Measurements from ENCODE around the gene PGLYRP1. TPM values are rescaled to one million over a fixed set of nuclear protein-coding genes. Genes with fewer than 3 reads are reported as not detected.

PGLYRP1 gene
- total RNA-seq, 2 experiments from 2014 or later = not detected

DNA sequence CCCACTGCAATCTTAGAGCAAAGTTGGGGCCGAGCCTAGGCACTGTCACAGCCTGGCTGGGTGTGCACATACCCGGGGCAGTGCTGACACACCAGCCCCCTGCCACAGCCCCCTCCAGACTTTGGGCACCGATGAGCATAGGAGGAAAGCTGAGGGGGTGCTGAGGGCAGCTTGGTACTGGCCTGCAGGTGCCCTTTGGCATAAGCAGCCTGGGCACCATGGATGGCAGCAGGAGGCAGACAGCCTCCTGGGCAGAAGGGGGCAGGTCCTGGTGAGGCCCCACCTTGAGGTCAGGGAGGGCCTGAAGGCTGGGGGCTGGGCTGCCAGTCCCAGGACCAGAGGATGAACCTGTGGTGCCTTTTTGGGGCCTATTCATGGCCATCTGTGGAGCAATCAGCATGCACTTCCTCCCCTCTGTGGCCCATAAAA, 9.8 kb upstream of the PGLYRP1 start:
- intact Hi-C loops (cut with micrococcal nuclease; ENCODE audit: unreplicated experiment) = no loop called here
- Histone ChIP-seq H2AFZ (ENCODE audit: low read length) (no peak overlapping the region), H3K4me2 (ENCODE audit: low read length) (no peak overlapping the region), H4K20me1 (ENCODE audit: insufficient read depth, low read length) (no peaks in the 10 kb centered on the region), H3K27ac (ENCODE audit: low read depth, low read length, poor library complexity, severe bottlenecking) (no peak overlapping the region), H3K9me2 (ENCODE audit: insufficient read depth, low read length) (no peaks in the 10 kb centered on the region), H3K36me3 (ENCODE audit: insufficient read depth, low read length) (peaks cover 3% of the 10 kb centered on the region; the same call in 1 of the 2 replicates), H3K4me3 (ENCODE audit: low read depth, low read length, poor library complexity, severe bottlenecking) (no peak overlapping the region), H3K79me2 (ENCODE audit: insufficient read depth, low read depth, low read length) (no peaks in the 10 kb centered on the region), H3K9me3 (ENCODE audit: low read length) (peaks cover 4% of the 10 kb centered on the region; the same call in 1 of the 2 replicates), H3K4me1 (ENCODE audit: insufficient read depth, low read length, poor library complexity, severe bottlenecking) (no peaks in the 10 kb centered on the region)
- ChIA-PET CTCF (ENCODE audit: unreplicated experiment) (no interaction called here), POLR2A (no interaction called here)
- BruUV-seq (replicated peaks) = no TSS peak
- DNase-seq (ENCODE audit: low spot score) = no peak
- no peak for TF ChIP-seq EZH2phosphoT487 (IDR thresholded peaks at IDR 0.05; ENCODE audit: borderline replicate concordance, low read depth, low read length)
- TF ChIP-seq, protein P1, sequence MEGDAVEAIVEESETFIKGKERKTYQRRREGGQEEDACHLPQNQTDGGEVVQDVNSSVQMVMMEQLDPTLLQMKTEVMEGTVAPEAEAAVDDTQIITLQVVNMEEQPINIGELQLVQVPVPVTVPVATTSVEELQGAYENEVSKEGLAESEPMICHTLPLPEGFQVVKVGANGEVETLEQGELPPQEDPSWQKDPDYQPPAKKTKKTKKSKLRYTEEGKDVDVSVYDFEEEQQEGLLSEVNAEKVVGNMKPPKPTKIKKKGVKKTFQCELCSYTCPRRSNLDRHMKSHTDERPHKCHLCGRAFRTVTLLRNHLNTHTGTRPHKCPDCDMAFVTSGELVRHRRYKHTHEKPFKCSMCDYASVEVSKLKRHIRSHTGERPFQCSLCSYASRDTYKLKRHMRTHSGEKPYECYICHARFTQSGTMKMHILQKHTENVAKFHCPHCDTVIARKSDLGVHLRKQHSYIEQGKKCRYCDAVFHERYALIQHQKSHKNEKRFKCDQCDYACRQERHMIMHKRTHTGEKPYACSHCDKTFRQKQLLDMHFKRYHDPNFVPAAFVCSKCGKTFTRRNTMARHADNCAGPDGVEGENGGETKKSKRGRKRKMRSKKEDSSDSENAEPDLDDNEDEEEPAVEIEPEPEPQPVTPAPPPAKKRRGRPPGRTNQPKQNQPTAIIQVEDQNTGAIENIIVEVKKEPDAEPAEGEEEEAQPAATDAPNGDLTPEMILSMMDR (conservative IDR thresholded peaks at IDR 0.05; ENCODE audit: low read length) = no peak

DNA sequence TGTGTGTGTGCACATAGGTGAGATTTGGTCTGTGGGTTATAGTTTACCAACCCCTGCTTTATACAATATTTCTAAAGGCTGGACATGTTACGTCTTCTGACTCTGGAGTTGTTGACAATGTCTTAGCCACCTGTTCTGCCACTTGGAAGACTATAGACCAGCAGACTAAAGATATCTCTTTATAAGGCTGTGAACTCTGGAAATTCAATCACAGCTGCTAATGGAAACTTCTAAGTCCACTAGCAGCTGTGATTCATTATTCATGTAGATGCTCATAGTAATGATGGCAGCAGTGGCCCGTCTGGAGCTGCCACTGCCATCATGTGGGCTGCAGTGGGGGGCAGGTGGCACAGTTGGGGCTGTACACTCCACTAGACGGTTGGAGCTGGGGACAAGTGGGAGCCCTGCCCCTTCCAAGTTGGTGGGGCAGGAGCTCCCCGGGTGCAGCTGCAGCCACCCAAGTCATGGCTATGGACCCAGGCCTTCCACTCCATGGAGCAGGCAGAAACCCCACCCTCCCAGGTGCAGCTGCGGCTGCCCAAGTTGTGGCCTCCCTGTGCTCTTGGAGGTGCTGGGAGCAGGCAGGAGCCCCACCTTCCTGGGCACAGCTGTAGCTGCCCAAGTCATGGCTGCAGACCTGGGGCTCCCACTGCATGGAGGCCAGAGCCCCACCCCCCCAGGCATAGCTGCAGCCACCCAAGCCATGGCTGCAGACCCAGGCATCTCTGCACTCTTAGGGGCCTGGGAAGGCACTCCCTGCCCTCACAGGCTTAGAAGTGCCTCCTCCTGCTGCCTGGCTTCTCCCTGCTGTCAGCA, 9.1 kb upstream of the PGLYRP1 start:
- Histone ChIP-seq H3K9me2 (ENCODE audit: insufficient read depth, low read length) (no peaks in the 10 kb centered on the region), H3K79me2 (ENCODE audit: insufficient read depth, low read depth, low read length) (no peaks in the 10 kb centered on the region), H4K20me1 (ENCODE audit: insufficient read depth, low read length) (no peaks in the 10 kb centered on the region), H3K27ac (ENCODE audit: low read depth, low read length, poor library complexity, severe bottlenecking) (no peak overlapping the region), H3K4me2 (ENCODE audit: low read length) (no peak overlapping the region), H3K9me3 (ENCODE audit: low read length) (peaks cover 4% of the 10 kb centered on the region; the same call in 1 of the 2 replicates), H2AFZ (ENCODE audit: low read length) (no peak overlapping the region), H3K4me3 (ENCODE audit: low read depth, low read length, poor library complexity, severe bottlenecking) (no peak overlapping the region), H3K36me3 (ENCODE audit: insufficient read depth, low read length) (peaks cover 3% of the 10 kb centered on the region; the same call in 1 of the 2 replicates), H3K4me1 (ENCODE audit: insufficient read depth, low read length, poor library complexity, severe bottlenecking) (no peaks in the 10 kb centered on the region)
- intact Hi-C loops (cut with micrococcal nuclease; ENCODE audit: unreplicated experiment) = no loop called here
- no TSS peak for BruUV-seq (replicated peaks)
- no peak for TF ChIP-seq EZH2phosphoT487 (IDR thresholded peaks at IDR 0.05; ENCODE audit: borderline replicate concordance, low read depth, low read length)
- ChIA-PET CTCF (ENCODE audit: unreplicated experiment) (interaction anchor here (0.5 kb wide), 1 partner anchor 1577 kb away, joined by 4 read pairs; no protein-coding TSS in a partner anchor), POLR2A (no interaction called here)
- DNase-seq (ENCODE audit: low spot score) = no peak

GRCh38 chr19:46030812-46031550, 8.1 kb upstream of the PGLYRP1 start:
- Histone ChIP-seq H3K79me2 (ENCODE audit: insufficient read depth, low read depth, low read length) (no peaks in the 10 kb centered on the region), H3K4me2 (ENCODE audit: low read length) (no peak overlapping the region), H3K9me2 (ENCODE audit: insufficient read depth, low read length) (no peaks in the 10 kb centered on the region), H3K9me3 (ENCODE audit: low read length) (peaks cover 4% of the 10 kb centered on the region; the same call in 1 of the 2 replicates), H4K20me1 (ENCODE audit: insufficient read depth, low read length) (no peaks in the 10 kb centered on the region), H3K36me3 (ENCODE audit: insufficient read depth, low read length) (peaks cover 8% of the 10 kb centered on the region; the same call in 1 of the 2 replicates), H3K4me3 (ENCODE audit: low read depth, low read length, poor library complexity, severe bottlenecking) (no peak overlapping the region), H2AFZ (ENCODE audit: low read length) (no peak overlapping the region), H3K27ac (ENCODE audit: low read depth, low read length, poor library complexity, severe bottlenecking) (no peak overlapping the region), H3K4me1 (ENCODE audit: insufficient read depth, low read length, poor library complexity, severe bottlenecking) (no peaks in the 10 kb centered on the region)
- intact Hi-C loops (cut with micrococcal nuclease; ENCODE audit: unreplicated experiment) = no loop called here
- BruUV-seq (replicated peaks) = no TSS peak
- ChIA-PET CTCF (ENCODE audit: unreplicated experiment) (interaction anchor here (0.5 kb wide), 1 partner anchor 1576 kb away, joined by 4 read pairs; no protein-coding TSS in a partner anchor), POLR2A (no interaction called here)
- no peak for DNase-seq (ENCODE audit: low spot score)
- TF ChIP-seq, protein P1 (conservative IDR thresholded peaks at IDR 0.05; ENCODE audit: low read length) = no peak
- TF ChIP-seq EZH2phosphoT487 (IDR thresholded peaks at IDR 0.05; ENCODE audit: borderline replicate concordance, low read depth, low read length) = no peak
